GM12872 (cell line): ENCODE results near the gene PHKB.

Source experiments
- CTCF ChIP-seq: IDR thresholded peaks from 3 replicates; pipeline ENCODE4 v1.5.1; 2011; ENCODE audit warnings: low read depth, mild to moderate bottlenecking, low read length, moderate library complexity; ENCODE audit not compliant: insufficient read depth

The PHKB gene

GRCh38 chr16:47476654-47477345 is 15.7 kb downstream of the PHKB start:
- no peak for TF ChIP-seq CTCF

GRCh38 chr16:47477679-47478078 is 16.5 kb downstream of the PHKB start:
- no peak for TF ChIP-seq CTCF

GRCh38 chr16:47480410-47480809 is 19.3 kb downstream of the PHKB start:
- no peak for TF ChIP-seq CTCF

GRCh38 chr16:47481698-47482374 is 20.7 kb downstream of the PHKB start:
- no peak for TF ChIP-seq CTCF

GRCh38 chr16:47483616-47484015 is 22.5 kb downstream of the PHKB start:
- TF ChIP-seq CTCF, result no peak

GRCh38 chr16:47486856-47487255 is 25.7 kb downstream of the PHKB start:
- TF ChIP-seq CTCF, result no peak

GRCh38 chr16:47488051-47488450 is 26.9 kb downstream of the PHKB start:
- no peak for TF ChIP-seq CTCF
